Glutamatergic neuron (in vitro differentiated cells): ENCODE data around the gene MMP23B. TPM values are rescaled to one million over a fixed set of nuclear protein-coding genes. Genes with fewer than 3 reads are reported as not detected.

ENCODE experiments used
- DNase-seq: peaks from one replicate; pipeline ENCODE4 v3.0.0; 2022
- H3K27ac Mint-ChIP-seq: one replicate; pipeline ENCODE4 v1.8.0; 2020; ENCODE audit warnings: mild to moderate bottlenecking, mixed read lengths, inconsistent platforms; ENCODE audit not compliant: unreplicated experiment
- H3K27me3 Mint-ChIP-seq: one replicate; pipeline ENCODE4 v1.8.0; 2020; ENCODE audit warnings: mild to moderate bottlenecking, moderate library complexity, mixed read lengths, inconsistent platforms; ENCODE audit not compliant: unreplicated experiment
- H3K36me3 Mint-ChIP-seq: one replicate; pipeline ENCODE4 v1.8.0; 2020; ENCODE audit warnings: mild to moderate bottlenecking, mixed read lengths, inconsistent platforms; ENCODE audit not compliant: unreplicated experiment
- H3K4me1 Mint-ChIP-seq: one replicate; pipeline ENCODE4 v1.8.0; 2020; ENCODE audit warnings: mild to moderate bottlenecking, low read depth, mixed read lengths, inconsistent platforms; ENCODE audit not compliant: unreplicated experiment
- H3K4me3 Mint-ChIP-seq: one replicate; pipeline ENCODE4 v1.8.0; 2020; ENCODE audit warnings: mild to moderate bottlenecking, mixed read lengths, inconsistent platforms; ENCODE audit not compliant: unreplicated experiment
- H3K9me3 Mint-ChIP-seq: one replicate; pipeline ENCODE4 v1.8.0; 2020; ENCODE audit warnings: mild to moderate bottlenecking, moderate library complexity, mixed read lengths, inconsistent platforms; ENCODE audit not compliant: unreplicated experiment
- CTCF ChIP-seq: fragments of 200-600 bp; sonication (generic); IDR thresholded peaks from one replicate; pipeline ENCODE4 v1.5.0; 2021; ENCODE audit not compliant: partially characterized antibody, unreplicated experiment
- total RNA-seq: library from RNA; stranded (reverse); fragmentation: NEBNext Ultra II Directional; extraction: Animal tissue kit (Norgen Biotek cat#: 25700); gene quantifications from one replicate; pipeline ENCODE4 v1.2.1, GENCODE V29; 2021; ENCODE audit not compliant: unreplicated experiment

The MMP23B gene
- total RNA-seq, 1 donor from 2014 or later: 162 TPM

- Mint-ChIP-seq H3K9me3 (peaks cover 9% of the 10 kb centered on the region), H3K27ac (peak overlapping the region; percentile 91), H3K36me3 (no peaks in the 10 kb centered on the region), H3K27me3 (peaks cover 6% of the 10 kb centered on the region), H3K4me1 (peaks cover 20% of the 10 kb centered on the region), H3K4me3 (peak overlapping the region; percentile 55)
- DNase-seq: peak; percentile 49
- no peak for TF ChIP-seq CTCF
Observed at GRCh38 chr1:1677718-1678580, 46.0 kb downstream of the MMP23B start.

GRCh38 chr1:1678581-1679380 lies 46.8 kb downstream of the MMP23B start:
- Mint-ChIP-seq H3K36me3 (no peaks in the 10 kb centered on the region), H3K27ac (peak overlapping the region; percentile 91), H3K27me3 (peaks cover 8% of the 10 kb centered on the region), H3K4me1 (peaks cover 23% of the 10 kb centered on the region), H3K4me3 (peak overlapping the region; percentile 55), H3K9me3 (peaks cover 9% of the 10 kb centered on the region)
- peak; percentile 74 for DNase-seq
- peak; percentile 64 for TF ChIP-seq CTCF

GRCh38 chr1:1680031-1680911 lies 48.3 kb downstream of the MMP23B start:
- no peak for DNase-seq
- no peak overlapping the region for H3K4me3 Mint-ChIP-seq
- no peak for TF ChIP-seq CTCF
- peaks cover 9% of the 10 kb centered on the region for H3K9me3 Mint-ChIP-seq
- no peaks in the 10 kb centered on the region for H3K36me3 Mint-ChIP-seq
- H3K27ac Mint-ChIP-seq: no peak overlapping the region
- peaks cover 8% of the 10 kb centered on the region for H3K27me3 Mint-ChIP-seq
- H3K4me1 Mint-ChIP-seq: peaks cover 23% of the 10 kb centered on the region

GRCh38 chr1:1680912-1681273 lies 48.9 kb downstream of the MMP23B start:
- H3K27me3 Mint-ChIP-seq: peaks cover 8% of the 10 kb centered on the region
- H3K4me3 Mint-ChIP-seq: no peak overlapping the region
- peaks cover 23% of the 10 kb centered on the region for H3K4me1 Mint-ChIP-seq

More at GRCh38 chr1:1680912-1681273, 48.9 kb downstream of the MMP23B start:
- no peak for DNase-seq
- no peak for TF ChIP-seq CTCF
- Mint-ChIP-seq H3K27ac (no peak overlapping the region), H3K36me3 (no peaks in the 10 kb centered on the region), H3K9me3 (peaks cover 9% of the 10 kb centered on the region)
